ENCODE data around the gene DPT.

The DPT gene

DNA sequence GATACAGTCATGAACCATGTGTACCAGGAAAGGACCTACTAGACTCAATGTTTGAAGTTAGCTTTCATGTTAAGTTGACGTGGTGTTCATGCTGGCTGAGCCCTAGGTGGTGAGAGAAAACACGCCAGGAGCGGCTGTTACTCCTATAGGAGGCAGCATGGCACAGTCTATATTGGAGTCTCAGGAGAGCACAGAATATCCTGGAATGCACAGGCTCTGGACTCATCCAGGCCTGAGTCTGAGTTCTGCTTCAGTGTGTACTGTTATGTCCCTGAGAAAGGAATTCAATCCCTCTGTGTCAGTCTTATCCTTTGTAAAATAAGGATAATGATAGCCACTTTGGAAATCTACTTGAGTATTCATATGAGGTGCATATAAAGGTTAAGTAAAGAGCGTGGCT, 41.2 kb downstream of the DPT start:
- no peak for DNase-seq
- Histone ChIP-seq H3K27me3 (no peaks in the 10 kb centered on the region), H3K27ac (no peak overlapping the region)

DNA sequence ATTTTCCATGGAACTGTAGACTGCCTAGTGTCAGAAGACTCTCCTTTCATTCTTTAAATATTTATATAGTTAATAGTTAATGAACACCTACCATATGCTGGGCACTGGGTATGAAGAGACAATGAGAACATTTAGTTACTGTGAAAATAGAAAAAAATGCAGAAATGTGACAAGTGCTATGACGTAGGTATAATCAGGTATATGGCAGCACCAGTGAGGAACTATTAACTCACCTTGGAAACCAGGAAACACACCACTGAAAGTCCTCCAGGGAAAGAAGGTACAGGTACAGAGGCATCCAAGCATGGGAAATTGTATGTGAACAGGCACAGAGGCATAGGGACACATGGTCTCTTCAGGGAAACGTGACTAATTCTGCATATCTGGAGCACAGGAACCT, 42.3 kb downstream of the DPT start:
- intact Hi-C loops (cut with DNase I; ENCODE audit: low total_unique reads), result no loop called here
- Histone ChIP-seq H3K9me3 (no peaks in the 10 kb centered on the region), H3K36me3 (no peaks in the 10 kb centered on the region), H3K27ac (no peak overlapping the region), H3K4me1 (no peaks in the 10 kb centered on the region), H3K27me3 (no peaks in the 10 kb centered on the region), H3K4me3 (no peak overlapping the region)
- TF ChIP-seq, protein P1, sequence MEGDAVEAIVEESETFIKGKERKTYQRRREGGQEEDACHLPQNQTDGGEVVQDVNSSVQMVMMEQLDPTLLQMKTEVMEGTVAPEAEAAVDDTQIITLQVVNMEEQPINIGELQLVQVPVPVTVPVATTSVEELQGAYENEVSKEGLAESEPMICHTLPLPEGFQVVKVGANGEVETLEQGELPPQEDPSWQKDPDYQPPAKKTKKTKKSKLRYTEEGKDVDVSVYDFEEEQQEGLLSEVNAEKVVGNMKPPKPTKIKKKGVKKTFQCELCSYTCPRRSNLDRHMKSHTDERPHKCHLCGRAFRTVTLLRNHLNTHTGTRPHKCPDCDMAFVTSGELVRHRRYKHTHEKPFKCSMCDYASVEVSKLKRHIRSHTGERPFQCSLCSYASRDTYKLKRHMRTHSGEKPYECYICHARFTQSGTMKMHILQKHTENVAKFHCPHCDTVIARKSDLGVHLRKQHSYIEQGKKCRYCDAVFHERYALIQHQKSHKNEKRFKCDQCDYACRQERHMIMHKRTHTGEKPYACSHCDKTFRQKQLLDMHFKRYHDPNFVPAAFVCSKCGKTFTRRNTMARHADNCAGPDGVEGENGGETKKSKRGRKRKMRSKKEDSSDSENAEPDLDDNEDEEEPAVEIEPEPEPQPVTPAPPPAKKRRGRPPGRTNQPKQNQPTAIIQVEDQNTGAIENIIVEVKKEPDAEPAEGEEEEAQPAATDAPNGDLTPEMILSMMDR (IDR thresholded peaks at IDR 0.05), result no peak
- no peak for DNase-seq

More for the DNA sequence above, 41.2 kb downstream of the DPT start:
- Histone ChIP-seq H3K4me1 (no peaks in the 10 kb centered on the region), H3K36me3 (no peaks in the 10 kb centered on the region), H3K9me3 (no peaks in the 10 kb centered on the region), H3K4me3 (no peak overlapping the region)
- intact Hi-C loops (cut with DNase I; ENCODE audit: low total_unique reads), result no loop called here
- TF ChIP-seq, protein P1 (IDR thresholded peaks at IDR 0.05), result no peak

DNA sequence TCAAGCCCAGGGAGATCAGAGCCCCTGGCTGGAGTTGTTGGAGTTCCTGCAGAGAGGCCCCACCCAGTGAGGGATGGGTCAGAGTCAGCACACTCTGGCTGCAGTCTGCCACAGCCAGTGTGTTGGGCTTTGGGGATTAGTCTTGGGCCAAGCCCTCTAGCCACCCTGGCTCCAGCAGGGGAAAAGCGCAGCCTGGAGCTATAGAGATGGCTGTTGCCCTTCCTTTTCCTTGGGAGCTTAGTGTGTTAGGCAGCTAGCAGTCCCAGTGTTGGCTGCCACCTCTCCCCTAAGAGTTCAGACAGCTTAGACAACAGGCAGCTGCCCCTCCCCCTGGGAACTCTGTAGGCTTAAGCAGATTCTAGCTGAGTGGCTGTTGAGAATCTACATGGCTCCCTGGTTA, 45.1 kb downstream of the DPT start:
- TF ChIP-seq, protein P1 (IDR thresholded peaks at IDR 0.05), result no peak
- intact Hi-C loops (cut with DNase I; ENCODE audit: low total_unique reads), result no loop called here

DNA sequence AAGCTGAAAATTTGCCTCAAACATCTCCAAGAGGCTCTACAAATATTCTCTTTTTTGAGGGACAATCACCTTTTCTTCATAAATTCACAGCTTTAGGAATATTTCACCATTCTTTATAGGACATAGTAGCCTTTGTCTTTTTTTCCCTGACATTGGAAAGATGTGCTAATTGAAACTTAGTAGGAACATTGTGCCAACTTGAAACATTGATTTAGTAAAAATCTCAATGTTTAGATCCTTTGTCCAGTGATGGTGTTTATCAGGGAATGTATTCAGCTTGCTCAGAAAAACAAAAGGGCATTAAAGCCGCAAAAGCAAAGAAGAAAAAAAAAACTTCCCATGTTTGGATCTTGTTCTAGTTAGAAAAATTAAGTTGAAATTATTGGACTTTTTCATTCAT, 52.1 kb downstream of the DPT start:
- Histone ChIP-seq H3K36me3 (no peaks in the 10 kb centered on the region), H3K27me3 (no peaks in the 10 kb centered on the region), H3K4me3 (no peak overlapping the region), H3K4me1 (no peaks in the 10 kb centered on the region), H3K27ac (no peak overlapping the region), H3K9me3 (no peaks in the 10 kb centered on the region)
- intact Hi-C loops (cut with DNase I; ENCODE audit: low total_unique reads), result no loop called here
- DNase-seq, result no peak
- TF ChIP-seq, protein P1 (IDR thresholded peaks at IDR 0.05), result no peak

More for the DNA sequence above, 45.1 kb downstream of the DPT start:
- Histone ChIP-seq H3K36me3 (no peaks in the 10 kb centered on the region), H3K27me3 (no peaks in the 10 kb centered on the region), H3K4me1 (no peaks in the 10 kb centered on the region), H3K9me3 (no peaks in the 10 kb centered on the region), H3K27ac (no peak overlapping the region), H3K4me3 (no peak overlapping the region)
- no peak for DNase-seq

DNA sequence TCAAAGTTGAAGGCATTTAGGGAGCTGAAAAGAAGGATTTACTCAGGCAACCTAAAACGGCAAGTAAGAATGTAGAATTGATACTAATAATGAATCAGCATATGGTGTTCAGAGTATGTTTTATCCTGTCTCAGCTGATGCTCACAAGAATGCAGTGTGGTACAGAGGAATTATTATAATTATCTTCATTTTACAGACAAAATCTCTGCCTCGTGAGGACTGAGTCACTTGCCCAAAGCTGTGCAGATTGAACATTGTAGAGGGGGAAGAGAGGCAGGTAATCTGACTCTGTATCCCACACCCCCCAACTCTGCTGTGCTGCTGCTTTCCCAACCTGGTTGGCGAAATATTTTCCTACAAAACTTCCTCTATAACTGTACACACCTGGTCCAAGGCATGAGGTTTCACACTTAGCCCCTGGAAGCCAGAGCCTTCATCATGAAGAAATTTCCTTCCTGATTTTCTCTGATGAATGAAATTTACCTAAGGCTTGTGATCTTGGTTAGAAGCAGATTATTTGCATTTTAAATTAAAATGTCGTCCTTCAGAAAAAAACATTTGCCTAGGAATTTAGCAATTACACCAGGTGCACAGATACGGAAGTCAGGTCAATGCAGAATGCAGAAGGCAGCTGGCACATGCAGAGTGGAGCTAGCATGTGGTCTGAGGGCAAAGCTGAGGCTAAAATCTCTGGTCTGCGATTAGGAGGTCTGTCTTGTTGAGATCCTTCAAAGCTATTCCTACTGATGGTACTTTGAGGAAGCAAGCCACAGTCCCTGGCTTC, 52.8 kb downstream of the DPT start:
- DNase-seq, result no peak
- TF ChIP-seq, protein P1 (IDR thresholded peaks at IDR 0.05), result no peak
- H3K4me1 ChIP-seq, result no peaks in the 10 kb centered on the region
- intact Hi-C loops (cut with DNase I; ENCODE audit: low total_unique reads), result no loop called here
- no peaks in the 10 kb centered on the region for H3K36me3 ChIP-seq
- no peaks in the 10 kb centered on the region for H3K27me3 ChIP-seq
- no peak overlapping the region for H3K4me3 ChIP-seq
- H3K27ac ChIP-seq, result no peak overlapping the region
- H3K9me3 ChIP-seq, result no peaks in the 10 kb centered on the region
